Neural cell (in vitro differentiated cells): ENCODE results near the gene CRACDL.

Source experiments
- EP300 ChIP-seq: fragments of 450-650 bp; conservative IDR thresholded peaks from 2 replicates; pipeline ENCODE4 v1.6.1; 2014; ENCODE audit warnings: antibody characterized with exemption, mild to moderate bottlenecking, moderate library complexity; ENCODE audit not compliant: poor library complexity, severe bottlenecking
- EZH2 ChIP-seq: fragments of 200-600, 300-800 bp; shearing (Covaris generic), sonication (generic); IDR thresholded peaks from 2 replicates; pipeline ENCODE4 v1.6.1; 2014; ENCODE audit warnings: antibody characterized with exemption, low read length, borderline replicate concordance, mild to moderate bottlenecking; ENCODE audit not compliant: insufficient read depth, poor library complexity, severe bottlenecking
- MXI1 ChIP-seq: fragments of 450-650 bp; conservative IDR thresholded peaks from 2 replicates; pipeline ENCODE4 v1.6.1; 2014; ENCODE audit warnings: antibody characterized with exemption, mild to moderate bottlenecking; ENCODE audit not compliant: poor library complexity, severe bottlenecking
- POLR2AphosphoS5 ChIP-seq: IDR thresholded peaks from 2 replicates; pipeline ENCODE4 v1.6.1; 2012
- RAD21 ChIP-seq: fragments of 450-650 bp; conservative IDR thresholded peaks from 2 replicates; pipeline ENCODE4 v1.6.1; 2014; ENCODE audit warnings: antibody characterized with exemption, mild to moderate bottlenecking, moderate library complexity
- TAF1 ChIP-seq: IDR thresholded peaks from 2 replicates; pipeline ENCODE4 v1.6.1; 2012; ENCODE audit warnings: low read depth
- TF ChIP-seq, protein P1 (sequence below): fragments of 450-650 bp; IDR thresholded peaks from 2 replicates; pipeline ENCODE4 v1.5.1; 2014; ENCODE audit warnings: antibody characterized with exemption, mild to moderate bottlenecking, moderate library complexity; ENCODE audit not compliant: poor library complexity, severe bottlenecking

DNA sequence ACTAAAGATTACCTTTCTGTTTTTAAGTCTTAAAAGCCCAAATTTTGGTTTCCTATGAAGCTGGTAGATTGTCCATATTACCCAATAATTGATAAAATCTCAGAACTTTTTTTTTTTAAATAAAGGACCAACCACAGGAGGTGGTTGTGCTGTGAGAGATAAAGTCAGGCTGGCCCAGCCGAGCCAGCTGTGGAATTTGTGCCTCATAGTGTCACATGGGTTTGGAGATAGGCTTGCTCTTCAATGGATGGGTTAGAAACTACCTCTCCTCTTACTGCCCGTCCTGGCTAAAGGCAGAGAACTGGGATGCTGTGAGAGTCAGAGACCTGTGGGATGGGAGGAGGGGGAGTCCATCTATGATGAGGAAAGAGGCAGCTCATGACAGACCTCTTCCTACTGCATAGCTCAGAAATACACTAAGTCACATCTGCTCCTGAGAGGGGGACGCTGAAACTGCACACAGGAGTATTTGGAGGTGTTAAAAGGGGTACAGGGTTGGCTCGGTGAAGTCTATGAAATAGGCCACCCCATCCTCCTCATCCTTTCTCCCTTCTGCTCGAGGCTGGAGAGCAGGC, 105.4 kb downstream of the CRACDL start:
- TF ChIP-seq TAF1 = no peak
- TF ChIP-seq EP300 = no peak
- TF ChIP-seq, protein P1, sequence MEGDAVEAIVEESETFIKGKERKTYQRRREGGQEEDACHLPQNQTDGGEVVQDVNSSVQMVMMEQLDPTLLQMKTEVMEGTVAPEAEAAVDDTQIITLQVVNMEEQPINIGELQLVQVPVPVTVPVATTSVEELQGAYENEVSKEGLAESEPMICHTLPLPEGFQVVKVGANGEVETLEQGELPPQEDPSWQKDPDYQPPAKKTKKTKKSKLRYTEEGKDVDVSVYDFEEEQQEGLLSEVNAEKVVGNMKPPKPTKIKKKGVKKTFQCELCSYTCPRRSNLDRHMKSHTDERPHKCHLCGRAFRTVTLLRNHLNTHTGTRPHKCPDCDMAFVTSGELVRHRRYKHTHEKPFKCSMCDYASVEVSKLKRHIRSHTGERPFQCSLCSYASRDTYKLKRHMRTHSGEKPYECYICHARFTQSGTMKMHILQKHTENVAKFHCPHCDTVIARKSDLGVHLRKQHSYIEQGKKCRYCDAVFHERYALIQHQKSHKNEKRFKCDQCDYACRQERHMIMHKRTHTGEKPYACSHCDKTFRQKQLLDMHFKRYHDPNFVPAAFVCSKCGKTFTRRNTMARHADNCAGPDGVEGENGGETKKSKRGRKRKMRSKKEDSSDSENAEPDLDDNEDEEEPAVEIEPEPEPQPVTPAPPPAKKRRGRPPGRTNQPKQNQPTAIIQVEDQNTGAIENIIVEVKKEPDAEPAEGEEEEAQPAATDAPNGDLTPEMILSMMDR = no peak
- no peak for TF ChIP-seq POLR2AphosphoS5
- no peak for TF ChIP-seq EZH2
- TF ChIP-seq MXI1 = no peak
- TF ChIP-seq RAD21 = no peak
